Measurements from ENCODE around the gene C16orf46.
A peak's percentile ranks its signal among the peaks of the same experiment; 100 is the strongest.

C16orf46 gene

DNA sequence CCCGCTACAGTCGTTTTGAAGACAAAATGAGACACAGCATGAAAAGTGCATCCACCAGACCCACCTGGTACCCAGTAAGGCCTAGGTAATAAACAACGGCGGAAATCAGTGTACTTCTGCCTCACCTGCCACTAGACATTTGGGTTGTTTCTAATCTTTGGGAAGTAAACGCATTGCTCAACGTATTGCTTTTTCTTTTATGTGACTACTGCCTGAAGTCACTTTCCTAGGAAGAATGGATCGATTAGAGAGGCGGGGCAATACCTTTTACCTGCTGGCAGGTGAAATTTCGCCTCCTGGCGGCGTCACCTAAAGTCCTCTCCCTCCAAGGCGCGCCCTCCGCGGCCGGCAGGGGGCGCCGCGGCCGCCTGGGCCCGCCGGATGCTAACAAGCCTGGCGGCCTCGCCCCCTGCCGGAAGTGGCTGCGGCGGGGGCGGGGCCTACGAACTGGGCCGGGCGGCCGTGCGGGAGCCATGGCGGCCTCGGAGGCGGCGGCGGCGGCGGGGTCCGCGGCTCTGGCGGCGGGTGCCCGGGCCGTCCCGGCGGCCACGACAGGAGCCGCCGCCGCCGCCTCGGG is 41.6 kb downstream of the C16orf46 start, which contains the start of gene ATMIN:
ATMIN (plus strand) TSS at position 445 of the 577 bp plus-strand sequence; CDS start at position 474, 29 bp downstream.
- peak within 1 kb of the TSS; percentile 74 for H3K4me3 ChIP-seq (ENCODE audit: low read depth, low read length)
- ChIA-PET CTCF (interaction anchor here (0.6 to 5.9 kb wide), 42 partner anchors 9 to 703 kb away, joined by 3 to 67 read pairs (median 6); partner anchors contain the start of genes C16orf46, CENPN and CMC2), POLR2A (interaction anchor here (0.7 to 1.1 kb wide), 3 partner anchors 42 to 333 kb away, joined by 3 read pairs; partner anchors contain the start of gene C16orf46)
- TF ChIP-seq, protein P1, sequence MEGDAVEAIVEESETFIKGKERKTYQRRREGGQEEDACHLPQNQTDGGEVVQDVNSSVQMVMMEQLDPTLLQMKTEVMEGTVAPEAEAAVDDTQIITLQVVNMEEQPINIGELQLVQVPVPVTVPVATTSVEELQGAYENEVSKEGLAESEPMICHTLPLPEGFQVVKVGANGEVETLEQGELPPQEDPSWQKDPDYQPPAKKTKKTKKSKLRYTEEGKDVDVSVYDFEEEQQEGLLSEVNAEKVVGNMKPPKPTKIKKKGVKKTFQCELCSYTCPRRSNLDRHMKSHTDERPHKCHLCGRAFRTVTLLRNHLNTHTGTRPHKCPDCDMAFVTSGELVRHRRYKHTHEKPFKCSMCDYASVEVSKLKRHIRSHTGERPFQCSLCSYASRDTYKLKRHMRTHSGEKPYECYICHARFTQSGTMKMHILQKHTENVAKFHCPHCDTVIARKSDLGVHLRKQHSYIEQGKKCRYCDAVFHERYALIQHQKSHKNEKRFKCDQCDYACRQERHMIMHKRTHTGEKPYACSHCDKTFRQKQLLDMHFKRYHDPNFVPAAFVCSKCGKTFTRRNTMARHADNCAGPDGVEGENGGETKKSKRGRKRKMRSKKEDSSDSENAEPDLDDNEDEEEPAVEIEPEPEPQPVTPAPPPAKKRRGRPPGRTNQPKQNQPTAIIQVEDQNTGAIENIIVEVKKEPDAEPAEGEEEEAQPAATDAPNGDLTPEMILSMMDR (IDR thresholded peaks at IDR 0.05; ENCODE audit: insufficient read depth, low read length, missing control alignments): peak; percentile 81
- no peak for DNase-seq (ENCODE audit: low read depth, low spot score)

DNA sequence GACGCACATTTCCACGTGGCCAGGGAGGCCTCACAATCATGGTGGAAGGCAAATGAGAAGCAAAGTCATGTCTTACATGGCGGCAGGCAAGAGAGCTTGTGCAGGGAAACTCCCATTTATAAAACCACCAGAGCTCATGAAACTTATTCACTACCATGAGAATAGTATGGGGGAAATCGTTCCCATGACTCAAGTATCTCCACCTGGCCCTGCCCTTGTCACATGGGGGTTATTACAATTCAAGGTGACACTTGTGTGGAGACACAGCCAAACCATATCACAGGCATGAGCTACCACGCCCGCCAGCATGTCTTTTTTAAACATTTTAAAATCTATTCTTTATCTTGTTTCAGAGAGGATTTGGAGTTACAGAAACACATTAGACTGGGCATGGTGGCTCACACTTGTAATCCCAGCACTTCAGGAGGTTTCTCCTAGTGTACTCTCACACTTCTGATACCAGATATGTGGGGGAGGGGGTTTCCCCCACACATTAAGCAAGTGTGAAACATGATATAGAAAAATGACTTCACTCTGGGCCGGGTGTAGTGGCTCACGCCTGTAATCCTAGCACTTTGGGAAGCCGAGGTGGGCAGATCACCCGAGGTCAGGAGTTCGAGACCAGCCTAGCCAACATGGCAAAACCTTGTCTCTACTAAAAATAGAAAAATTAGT is 47.0 kb downstream of the C16orf46 start:
- no peak overlapping the region for H3K4me3 ChIP-seq (ENCODE audit: low read depth, low read length)
- CTCF ChIA-PET: interaction anchor here (1.0 to 3.7 kb wide), 6 partner anchors 10 to 106 kb away, joined by 3 to 15 read pairs (median 4); no protein-coding TSS in a partner anchor
- POLR2A ChIA-PET: interaction anchor here (0.6 kb wide), 1 partner anchor 1134 kb away, joined by 3 read pairs; no protein-coding TSS in a partner anchor
- TF ChIP-seq, protein P1 (IDR thresholded peaks at IDR 0.05; ENCODE audit: insufficient read depth, low read length, missing control alignments): no peak
- DNase-seq (ENCODE audit: low read depth, low spot score): no peak

DNA sequence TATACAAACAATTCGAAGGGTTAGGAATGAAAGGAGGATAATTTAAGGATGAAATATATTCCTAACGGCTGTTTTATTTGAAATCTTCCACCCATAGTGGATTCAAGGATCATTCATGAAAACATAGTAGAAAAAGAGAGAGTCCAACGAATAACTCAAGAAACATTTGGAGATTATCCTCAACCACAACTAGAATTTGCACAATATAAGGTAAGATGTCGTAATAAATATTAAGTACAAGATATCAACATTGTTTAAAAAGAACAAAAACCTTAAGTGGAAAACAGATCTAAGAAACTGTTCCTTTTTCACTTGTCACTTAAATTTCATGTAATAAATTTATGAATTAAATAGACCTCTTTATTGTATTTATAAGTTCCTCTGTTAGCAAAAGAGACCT is 50.6 kb downstream of the C16orf46 start:
- ChIA-PET CTCF (interaction anchor here (1.3 to 2.2 kb wide), 2 partner anchors 8 to 10 kb away, joined by 3 to 8 read pairs; partner anchors contain the start of gene ATMIN), POLR2A (no interaction called here)
- no peak overlapping the region for H3K4me3 ChIP-seq (ENCODE audit: low read depth, low read length)
- TF ChIP-seq, protein P1 (IDR thresholded peaks at IDR 0.05; ENCODE audit: insufficient read depth, low read length, missing control alignments): no peak
- no peak for DNase-seq (ENCODE audit: low read depth, low spot score)

DNA sequence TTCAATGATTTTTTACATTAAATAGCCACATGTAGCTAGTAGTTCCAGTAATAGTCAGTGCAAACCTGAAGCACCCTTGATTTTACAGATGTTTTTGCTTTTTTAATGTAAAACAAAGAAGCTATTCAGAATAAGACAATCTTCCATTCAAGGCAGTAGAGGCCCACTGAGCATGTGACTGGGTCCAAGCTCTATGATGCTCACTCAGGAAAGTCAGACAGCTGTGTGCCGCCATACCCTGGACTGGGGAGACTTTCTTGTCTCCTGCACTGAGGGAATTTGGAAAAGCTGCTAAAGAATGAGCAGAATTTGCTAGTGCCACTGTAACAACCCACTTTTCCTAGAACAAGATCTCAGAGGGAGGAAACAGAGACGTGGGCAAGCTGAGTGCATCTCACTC is 58.5 kb downstream of the C16orf46 start:
- no peak overlapping the region for H3K4me3 ChIP-seq (ENCODE audit: low read depth, low read length)
- ChIA-PET POLR2A (interaction anchor here (0.6 to 1.0 kb wide), 2 partner anchors 11 to 13 kb away, joined by 3 read pairs; partner anchors contain the start of genes CENPN and CMC2), CTCF (interaction anchor here (1.0 to 4.4 kb wide), 8 partner anchors 8 to 95 kb away, joined by 3 to 67 read pairs (median 5); partner anchors contain the start of genes ATMIN and CMC2)
- TF ChIP-seq, protein P1 (IDR thresholded peaks at IDR 0.05; ENCODE audit: insufficient read depth, low read length, missing control alignments): no peak
- DNase-seq (ENCODE audit: low read depth, low spot score): no peak

DNA sequence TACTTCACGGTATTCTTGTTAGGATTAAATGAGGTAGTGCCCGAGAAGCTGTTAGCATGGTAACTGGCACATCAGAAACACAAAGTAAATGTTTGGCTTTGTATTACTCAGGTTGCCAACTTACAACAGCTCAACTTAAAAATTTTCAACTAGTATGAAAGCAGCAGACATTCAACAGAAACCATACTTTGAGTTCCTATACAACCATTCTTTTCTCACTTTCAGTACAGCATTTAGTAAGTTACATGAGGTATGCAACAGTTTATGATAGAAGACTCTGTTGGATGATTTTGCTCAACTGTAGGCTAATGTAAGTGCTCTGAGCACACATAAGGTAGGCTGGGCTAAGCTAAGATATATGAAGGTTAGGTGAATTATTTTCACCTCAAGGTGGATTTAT is 62.4 kb downstream of the C16orf46 start:
- TF ChIP-seq, protein P1 (IDR thresholded peaks at IDR 0.05; ENCODE audit: insufficient read depth, low read length, missing control alignments): no peak
- no peak for DNase-seq (ENCODE audit: low read depth, low spot score)
- H3K4me3 ChIP-seq (ENCODE audit: low read depth, low read length): no peak overlapping the region
- CTCF ChIA-PET: interaction anchor here (1.0 to 2.8 kb wide), 4 partner anchors 9 to 20 kb away, joined by 4 to 16 read pairs (median 8); partner anchors contain the start of gene ATMIN
- POLR2A ChIA-PET: no interaction called here

DNA sequence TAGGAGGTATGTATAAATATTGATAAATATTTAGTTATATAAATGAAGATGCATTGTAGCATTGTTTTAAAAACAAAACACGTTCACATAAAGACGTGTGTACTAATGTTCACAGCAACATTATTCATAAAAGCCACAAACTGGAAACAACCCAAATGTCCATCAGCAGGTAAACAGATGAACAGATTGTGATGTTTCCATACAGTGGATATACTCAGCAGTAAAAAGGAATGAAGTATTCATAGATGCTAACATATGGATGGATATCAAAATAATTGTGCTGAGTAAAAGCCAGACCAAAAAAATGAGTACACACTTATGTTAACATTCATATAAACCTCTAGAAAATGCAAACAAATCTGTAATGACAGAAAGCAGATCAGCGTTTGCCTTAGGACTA is 64.1 kb downstream of the C16orf46 start:
- H3K4me3 ChIP-seq (ENCODE audit: low read depth, low read length): no peak overlapping the region
- TF ChIP-seq, protein P1 (IDR thresholded peaks at IDR 0.05; ENCODE audit: insufficient read depth, low read length, missing control alignments): no peak
- POLR2A ChIA-PET: no interaction called here
- CTCF ChIA-PET: interaction anchor here (2.8 kb wide), 1 partner anchor 21 kb away, joined by 16 read pairs; the partner anchor contains the start of gene ATMIN
- no peak for DNase-seq (ENCODE audit: low read depth, low spot score)
